Activated CD8-positive, alpha-beta memory T cell treated with anti-CD3 and anti-CD28 coated beads for 36 hours (primary cell): ENCODE measurements around the gene SLC19A1. TPM values are rescaled to one million over a fixed set of nuclear protein-coding genes. Genes with fewer than 3 reads are reported as not detected.
"Not testable (repeated sequence)": the region's sequence is repeated elsewhere in the genome, so short reads cannot be mapped to it uniquely, and the experiment has no call there.

Source experiments
- CTCF ChIA-PET: fragments of 350-600 bp; sonication (Branson Sonifier 250); formaldehyde crosslinking; loops from one replicate; lab custom pipeline; 2021; ENCODE audit warnings: antibody characterized with exemption; lab: Charles Lee
- POLR2A ChIA-PET: fragments of 350-600 bp; sonication (Branson Sonifier 250); formaldehyde crosslinking; loops from one replicate; lab custom pipeline; 2021; ENCODE audit warnings: antibody characterized with exemption; lab: Charles Lee
- total RNA-seq, 2 experiments: library from RNA; stranded (reverse); gene quantifications; one replicate each; pipeline ENCODE4 v1.2.3, GENCODE V29; 2021

Gene SLC19A1
- total RNA-seq, 2 experiments from 2014 or later = 65.6 to 66.8 TPM

DNA sequence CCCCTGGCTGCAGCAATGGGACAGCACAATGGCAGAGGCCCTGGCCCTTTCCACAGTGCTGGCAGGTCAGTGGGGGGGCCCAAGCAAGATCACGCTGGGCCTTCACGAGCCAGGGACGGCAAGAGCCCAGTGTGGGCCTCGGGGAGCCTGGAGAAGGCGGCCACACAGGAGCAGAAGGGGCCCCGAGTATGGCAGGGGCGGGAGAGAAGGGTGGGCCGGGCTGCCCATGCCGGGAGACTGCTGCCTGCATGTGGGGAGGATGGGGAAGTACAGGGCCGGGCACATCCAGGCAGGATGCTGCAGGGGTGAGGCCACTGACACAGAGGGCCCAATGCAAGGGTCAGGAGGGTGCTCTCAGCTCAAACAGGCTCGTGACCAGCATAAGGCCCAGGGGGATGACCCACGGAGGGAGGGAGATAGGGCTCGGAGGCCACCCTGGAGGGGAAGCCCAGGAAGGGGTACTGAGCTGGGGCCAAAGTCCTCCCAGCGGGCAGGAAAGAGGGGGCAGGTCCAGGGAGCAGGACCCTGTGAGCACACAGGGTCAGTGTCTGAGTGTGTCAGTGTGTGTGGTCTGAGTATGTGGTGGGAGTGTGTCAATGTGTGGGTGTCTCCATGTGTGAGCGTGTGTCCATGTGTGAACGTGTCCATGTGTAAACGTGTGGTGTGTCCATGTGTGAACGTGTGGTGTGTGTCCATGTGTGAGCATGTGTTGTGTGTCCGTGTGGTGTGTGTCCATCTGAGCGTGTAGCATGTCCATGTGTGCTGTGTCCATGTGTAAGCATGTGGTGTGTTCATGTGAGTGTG, 13.1 kb downstream of the SLC19A1 start:
- POLR2A ChIA-PET = no interaction called here
- CTCF ChIA-PET = no interaction called here

DNA sequence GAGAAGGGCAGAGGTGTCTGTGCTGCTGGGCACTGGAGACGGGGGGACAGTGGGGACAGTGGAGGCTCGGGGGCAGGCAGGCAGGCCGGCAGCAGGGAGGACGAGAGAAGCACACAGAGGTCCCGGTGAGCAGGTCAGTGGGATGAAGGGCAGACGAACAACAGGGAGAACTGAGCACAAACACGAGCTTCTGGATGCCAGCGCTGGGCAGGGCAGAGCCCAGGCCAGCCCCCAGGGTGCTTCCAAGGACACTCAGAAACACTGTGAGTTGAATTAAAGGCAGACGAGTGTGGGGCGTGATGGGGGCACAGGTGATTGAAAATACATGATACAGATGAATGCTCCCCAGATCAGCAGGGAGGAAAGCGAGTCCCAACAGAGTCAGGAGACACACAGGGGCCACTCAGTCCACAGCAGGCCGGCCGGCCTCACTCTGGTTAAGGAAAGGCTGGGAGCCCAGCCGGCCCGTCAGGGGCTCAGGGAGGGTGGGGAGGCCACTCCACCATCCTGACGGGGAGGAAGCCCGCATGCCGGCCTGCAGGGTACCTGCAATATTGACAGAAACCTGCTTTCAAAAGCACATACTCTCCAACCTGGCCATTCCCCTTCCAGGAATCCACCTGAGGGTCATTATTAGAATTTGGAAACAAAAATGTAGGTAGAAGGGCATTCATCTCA, 14.1 kb downstream of the SLC19A1 start:
- CTCF ChIA-PET = no interaction called here

DNA sequence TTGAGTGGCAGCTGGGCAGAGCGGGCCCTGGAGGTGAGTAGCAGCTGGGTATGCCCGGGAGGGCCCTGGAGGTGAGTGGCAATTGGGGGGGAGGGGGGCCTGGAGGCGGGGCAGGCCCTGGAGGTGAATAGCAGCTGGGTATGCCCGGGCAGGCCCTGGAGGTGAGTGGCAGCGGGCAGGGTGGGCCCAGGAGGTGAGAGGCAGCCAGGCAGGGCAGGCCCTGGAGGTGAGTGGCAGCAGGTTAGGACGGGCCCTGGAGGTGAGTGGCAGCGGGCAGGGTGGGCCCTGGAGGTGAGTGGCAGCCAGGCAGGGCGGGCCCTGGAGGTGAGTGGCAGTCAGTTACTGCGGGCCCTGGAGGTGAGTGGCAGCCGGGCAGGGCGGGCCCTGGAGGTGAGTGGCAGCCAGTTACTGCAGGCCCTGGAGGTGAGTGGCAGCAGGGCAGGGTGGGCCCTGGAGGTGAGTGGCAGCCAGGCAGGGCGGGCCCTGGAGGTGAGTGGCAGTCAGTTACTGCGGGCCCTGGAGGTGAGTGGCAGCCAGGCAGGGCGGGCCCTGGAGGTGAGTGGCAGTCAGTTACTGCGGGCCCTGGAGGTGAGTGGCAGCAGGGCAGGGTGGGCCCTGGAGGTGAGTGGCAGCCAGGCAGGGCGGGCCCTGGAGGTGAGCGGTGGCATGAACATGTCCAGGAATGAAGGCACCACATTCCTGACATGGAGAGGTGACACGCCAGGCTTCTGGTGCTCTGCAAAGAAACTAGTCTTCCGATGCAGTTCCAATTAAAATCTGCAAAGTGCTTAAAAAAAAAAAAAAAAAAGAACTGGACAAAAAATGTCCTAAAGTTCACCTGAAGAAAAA, 14.9 kb downstream of the SLC19A1 start:
- CTCF ChIA-PET, POLR2A ChIA-PET: not testable (repeated sequence)

More for the DNA sequence above, 14.1 kb downstream of the SLC19A1 start:
- POLR2A ChIA-PET = no interaction called here

DNA sequence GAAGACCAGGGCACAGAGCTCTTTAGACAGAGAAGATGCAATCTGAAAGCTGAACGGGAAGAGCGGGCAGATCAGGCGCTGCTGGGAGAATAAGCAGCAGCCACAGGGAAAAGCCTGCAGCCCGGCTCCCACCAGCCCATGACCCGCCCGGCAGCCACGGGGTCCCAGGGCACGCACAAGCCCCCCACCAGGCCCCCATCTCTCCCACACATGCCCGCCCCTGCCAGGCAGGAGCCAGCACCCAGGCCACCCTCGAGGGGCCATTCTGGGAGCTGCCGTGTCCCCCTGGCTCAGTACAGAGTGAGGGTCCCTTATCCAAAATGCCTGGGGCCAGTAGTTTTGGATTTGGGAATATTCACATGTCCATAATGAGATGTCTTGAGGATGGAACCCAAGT, 16.3 kb downstream of the SLC19A1 start:
- POLR2A ChIA-PET = no interaction called here
- CTCF ChIA-PET = no interaction called here

DNA sequence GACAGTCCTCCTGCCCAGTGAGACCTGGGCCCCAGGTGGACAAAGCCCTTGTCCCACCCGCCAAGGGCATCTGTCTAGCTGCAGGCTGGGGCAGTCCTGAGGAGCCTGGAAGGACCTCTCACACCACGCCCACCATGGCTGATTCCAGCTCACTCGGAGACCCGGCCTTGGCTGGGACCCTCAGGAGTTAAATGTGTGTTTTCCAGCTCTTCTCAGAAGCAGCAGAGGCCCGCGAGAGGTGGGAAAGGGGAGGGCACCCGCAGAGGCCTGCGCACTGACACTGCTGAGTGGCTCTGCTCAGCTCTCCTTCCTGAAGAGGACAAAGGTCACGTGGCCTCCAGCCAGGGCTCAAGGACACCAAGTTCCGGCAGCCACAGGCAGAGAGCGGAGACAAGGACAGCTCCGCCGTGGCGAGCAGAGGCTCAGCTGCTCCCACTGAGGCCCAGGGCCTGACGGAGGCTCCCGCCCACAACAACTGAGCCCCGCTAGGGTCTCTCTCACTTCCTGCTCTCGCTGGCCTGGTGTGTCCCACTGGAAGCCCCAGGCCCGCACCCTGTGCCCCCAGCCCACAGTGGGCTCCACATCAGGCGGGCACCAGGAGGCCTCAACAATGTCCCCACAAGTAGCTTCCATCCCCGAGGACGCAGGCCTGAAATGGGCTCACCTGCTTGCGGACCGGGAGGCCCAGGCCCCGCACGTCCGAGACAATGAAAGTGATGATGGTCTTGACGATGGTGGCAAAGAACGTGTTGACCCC, 16.9 kb downstream of the SLC19A1 start:
- ChIA-PET POLR2A (no interaction called here), CTCF (no interaction called here)

DNA sequence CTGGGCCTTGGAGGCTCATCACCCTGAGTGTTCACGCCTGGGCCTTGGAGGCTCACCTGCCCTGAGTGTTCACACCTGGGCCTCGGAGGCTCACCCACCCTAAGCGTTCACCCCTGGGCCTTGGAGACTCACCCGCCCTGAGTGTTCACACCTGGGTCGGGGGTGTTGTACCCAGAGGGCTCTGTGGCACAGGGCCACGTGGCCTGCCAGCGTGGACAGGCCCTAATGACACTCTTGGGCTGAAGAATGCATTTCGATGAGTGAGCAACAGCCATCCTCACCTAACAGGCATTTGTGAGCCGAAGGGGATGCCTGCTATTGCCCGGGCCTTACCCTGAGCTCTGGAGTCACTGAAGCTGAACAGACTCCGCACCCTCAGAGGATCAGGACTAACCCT, 17.5 kb downstream of the SLC19A1 start:
- ChIA-PET POLR2A (no interaction called here), CTCF (no interaction called here)

DNA sequence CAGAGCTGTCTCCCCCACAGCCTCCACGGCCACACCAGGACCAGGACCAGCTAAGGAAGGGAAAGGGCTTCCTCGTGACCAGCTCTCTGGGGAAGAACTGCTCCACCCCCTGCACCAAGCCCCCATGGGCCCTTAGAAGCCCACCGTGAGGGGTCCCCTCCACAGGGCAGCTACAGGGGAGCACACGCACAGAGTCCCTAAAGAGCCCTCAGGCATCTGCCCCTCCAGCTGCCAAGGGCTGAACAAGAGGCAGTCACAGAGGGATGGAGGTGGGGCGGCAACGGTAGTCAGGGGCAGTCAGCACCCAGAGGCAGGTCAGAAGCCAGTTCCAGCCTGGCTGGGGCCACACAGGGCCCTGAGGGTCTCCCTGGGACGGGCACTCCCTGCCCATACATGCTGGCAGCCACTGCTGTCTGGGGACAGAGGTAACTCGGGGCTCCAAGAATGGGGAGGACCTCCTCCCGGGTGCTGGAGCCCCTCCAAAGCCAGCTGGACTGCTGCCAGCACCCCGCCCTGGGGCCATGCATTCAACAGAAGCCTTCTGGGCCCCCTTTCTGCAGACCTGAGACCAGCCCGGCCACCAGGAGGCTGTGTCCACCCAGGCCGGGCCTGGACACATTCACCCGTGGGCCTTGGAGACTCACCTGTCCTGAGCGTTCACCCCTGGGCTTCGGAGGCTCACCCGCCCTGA, 18.7 kb downstream of the SLC19A1 start:
- ChIA-PET POLR2A (no interaction called here), CTCF (no interaction called here)

DNA sequence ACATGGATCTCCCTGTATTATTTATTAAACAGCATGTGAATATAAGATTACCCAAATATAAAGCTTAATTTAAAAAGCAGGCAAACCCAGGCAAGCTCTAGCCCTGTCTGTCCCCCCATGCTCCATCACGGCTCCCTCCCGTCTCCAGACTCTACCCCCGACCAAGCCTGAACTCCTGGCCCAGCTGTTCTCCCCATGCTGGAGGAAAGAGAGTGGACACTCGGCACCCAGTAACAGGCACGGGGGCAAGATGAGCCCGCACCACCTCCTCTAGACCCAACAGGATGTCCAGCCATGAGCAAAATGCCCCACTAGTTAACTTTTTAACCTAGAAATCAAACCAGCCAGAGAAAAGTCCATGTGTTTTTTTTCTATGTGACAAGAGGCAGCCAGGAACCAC, 19.3 kb downstream of the SLC19A1 start:
- ChIA-PET POLR2A (no interaction called here), CTCF (no interaction called here)

DNA sequence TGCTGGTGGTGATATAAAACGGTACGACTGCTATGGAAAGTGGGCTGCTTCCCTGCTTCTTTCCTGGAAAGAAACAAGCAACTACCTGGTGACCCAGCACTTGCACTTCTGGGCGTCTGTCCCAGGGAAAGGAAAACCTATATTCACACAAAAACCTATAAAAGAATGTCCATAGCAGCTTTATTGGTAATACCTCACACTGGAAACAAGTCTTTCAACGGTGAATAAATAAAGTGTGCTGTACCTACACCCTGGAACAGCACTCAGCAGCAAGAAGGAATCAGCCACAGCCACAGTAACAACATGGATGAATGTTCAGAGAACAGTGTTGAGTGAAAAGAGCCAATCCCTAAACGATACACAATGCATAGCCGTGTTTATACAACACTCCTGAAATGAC, 19.9 kb downstream of the SLC19A1 start:
- POLR2A ChIA-PET = no interaction called here
- CTCF ChIA-PET = no interaction called here

DNA sequence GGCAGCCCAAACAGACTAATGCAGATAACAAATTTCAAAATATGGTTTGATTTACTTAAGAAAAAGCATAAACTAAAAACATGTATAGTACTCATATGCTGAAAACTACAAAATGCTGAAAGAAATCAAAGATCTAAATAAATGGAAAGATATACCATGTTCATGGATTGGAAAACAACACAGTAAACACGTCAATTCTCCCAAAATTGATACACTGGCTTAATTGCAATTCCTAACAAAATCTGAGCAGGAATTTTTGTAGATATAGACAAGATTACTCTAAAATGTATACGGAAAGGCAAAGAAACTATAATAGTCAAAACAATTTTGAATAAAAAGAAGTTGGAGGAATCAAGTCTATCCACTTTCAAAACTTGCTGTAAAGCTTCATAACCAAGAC, 21.0 kb downstream of the SLC19A1 start:
- POLR2A ChIA-PET = no interaction called here
- CTCF ChIA-PET = no interaction called here

DNA sequence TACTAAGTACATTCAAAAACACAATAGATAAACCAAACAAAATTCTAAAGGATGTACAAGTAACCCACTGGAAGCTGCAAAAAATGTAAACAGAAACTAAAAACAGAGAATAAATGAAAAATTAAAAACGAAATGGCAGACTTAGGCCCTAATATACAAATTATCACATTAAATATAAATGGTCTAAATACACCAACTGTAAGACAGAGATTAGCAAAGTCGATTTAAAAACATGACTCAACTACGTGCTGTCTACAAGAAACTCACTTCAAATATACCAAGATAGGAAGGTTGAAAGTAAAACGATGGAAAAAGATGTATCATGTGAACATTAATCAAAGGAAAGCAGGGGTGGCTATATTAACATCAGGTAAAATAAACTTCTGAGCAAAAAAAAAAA, 23.1 kb downstream of the SLC19A1 start:
- CTCF ChIA-PET = no interaction called here

DNA sequence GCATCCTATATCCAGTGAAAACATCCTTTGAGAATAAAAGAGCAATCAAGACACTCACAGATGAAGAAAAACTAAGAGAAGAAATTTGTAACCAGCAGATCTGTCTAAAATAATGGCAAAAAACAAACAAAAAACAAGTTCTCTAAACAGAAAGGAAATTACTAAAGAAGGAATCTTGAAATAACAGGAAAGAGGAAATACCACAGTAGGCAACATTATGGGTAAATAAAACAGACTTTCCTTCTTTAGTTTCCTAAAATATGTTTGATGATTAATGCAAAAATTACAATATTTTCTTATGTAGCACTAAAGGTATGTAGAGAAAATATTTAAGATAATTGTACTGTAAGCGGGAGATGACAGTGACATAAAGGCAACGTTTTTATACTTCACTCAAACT, 23.5 kb downstream of the SLC19A1 start:
- POLR2A ChIA-PET = interaction anchor here (0.6 kb wide), 1 partner anchor 591 kb away, joined by 3 read pairs; no protein-coding TSS in a partner anchor

More for the DNA sequence above, 23.1 kb downstream of the SLC19A1 start:
- POLR2A ChIA-PET = interaction anchor here (0.6 kb wide), 1 partner anchor 591 kb away, joined by 3 read pairs; no protein-coding TSS in a partner anchor

DNA sequence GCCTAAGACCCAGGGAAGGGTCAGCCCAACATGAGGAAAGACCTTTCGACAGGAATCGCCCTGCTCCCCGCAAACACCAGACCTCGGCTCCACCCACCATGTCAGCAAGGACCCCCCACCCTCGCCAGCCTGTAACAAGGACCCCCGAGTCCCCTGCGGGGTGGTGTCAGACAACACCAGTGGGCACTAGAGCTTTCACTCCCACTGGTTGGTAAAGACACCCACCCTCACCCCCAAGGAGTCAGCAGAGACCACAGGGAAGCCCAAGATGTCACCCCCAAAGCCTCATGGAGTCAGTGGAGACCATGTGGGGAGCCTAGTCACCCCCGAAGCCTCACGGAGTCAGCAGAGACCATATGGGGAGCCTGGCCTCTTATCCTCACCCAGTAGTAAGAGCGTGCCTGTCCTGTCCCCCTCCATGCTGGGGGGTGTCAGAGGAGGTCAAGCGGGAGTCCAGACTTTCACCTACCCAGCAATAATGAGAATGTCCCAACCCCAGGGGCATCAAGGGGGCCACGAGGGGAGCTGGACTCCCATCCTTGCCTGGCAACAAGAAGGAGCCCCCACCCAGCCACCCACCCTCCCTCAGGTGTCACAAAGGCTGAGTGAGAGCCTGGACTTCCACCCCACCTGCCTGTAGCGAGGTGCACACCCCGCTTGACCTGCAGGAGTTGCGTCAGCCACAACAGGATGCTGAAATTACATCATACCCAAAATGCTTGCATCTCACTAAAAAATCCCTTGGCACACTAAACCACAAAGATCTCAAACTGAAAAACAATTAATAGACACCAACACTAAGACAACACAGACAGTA, 24.8 kb downstream of the SLC19A1 start:
- POLR2A ChIA-PET = interaction anchor here (1.1 kb wide), 1 partner anchor 34 kb away, joined by 4 read pairs; no protein-coding TSS in a partner anchor
- CTCF ChIA-PET = interaction anchor here (1.3 kb wide), 1 partner anchor 39 kb away, joined by 3 read pairs; no protein-coding TSS in a partner anchor

More for the DNA sequence above, 23.5 kb downstream of the SLC19A1 start:
- CTCF ChIA-PET = no interaction called here

DNA sequence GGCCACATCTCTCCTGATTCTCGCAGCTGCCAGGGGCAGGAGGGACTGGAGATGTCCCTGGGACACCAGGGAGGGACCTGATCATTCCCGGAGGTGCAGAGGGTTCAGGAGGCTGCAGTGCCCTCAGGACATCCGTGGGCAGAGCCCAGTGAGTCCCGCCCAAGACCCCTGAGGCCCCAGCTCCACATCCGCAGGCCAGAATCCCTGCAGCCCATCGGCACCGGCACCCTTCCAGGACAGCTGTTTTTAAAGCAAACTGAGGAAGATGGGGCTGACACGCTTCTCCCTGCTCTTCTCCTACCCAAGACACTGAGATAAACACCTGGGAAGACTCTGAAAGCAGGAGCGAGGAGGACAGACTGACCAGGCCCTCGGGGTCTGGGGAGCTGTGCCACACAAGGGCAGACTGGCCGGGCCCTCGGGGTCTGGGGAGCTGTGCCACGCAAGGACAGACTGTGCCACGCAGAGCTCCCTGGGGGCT, 25.5 kb downstream of the SLC19A1 start:
- ChIA-PET POLR2A (interaction anchor here (0.6 to 1.1 kb wide), 2 partner anchors 33 to 1797 kb away, joined by 4 to 5 read pairs; no protein-coding TSS in a partner anchor), CTCF (interaction anchor here (1.3 kb wide), 1 partner anchor 39 kb away, joined by 3 read pairs; no protein-coding TSS in a partner anchor)

DNA sequence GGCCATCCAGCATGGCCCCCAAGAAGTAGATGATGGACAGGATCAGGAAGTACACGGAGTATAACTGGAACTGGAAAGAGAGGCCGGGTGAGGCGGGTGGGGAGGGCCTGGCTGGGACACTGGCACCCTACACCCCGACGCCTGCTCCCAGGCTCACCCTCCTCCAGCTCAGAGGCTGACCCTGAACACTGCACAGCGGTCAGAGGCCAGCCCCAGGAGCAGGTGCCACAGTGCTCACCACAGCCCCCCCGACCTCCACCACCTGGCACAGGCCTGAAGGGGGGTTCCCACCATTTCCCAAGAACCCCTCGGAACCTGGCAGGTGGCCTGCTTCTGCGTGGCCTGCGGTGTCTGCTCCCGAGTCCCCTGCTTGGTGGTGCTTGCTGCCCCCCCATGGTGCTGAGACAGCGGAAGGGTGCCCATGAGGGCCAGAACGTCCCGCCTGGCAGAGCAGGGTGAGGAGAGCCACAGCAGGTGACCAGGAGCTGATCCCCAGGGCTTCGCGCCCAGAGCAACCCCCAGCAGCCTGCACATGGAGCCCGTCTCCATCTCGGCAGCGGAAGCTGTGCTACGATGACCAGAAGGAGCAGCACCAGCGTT, 26.1 kb downstream of the SLC19A1 start:
- POLR2A ChIA-PET = interaction anchor here (0.6 to 1.1 kb wide), 2 partner anchors 33 to 1796 kb away, joined by 4 to 5 read pairs; no protein-coding TSS in a partner anchor

DNA sequence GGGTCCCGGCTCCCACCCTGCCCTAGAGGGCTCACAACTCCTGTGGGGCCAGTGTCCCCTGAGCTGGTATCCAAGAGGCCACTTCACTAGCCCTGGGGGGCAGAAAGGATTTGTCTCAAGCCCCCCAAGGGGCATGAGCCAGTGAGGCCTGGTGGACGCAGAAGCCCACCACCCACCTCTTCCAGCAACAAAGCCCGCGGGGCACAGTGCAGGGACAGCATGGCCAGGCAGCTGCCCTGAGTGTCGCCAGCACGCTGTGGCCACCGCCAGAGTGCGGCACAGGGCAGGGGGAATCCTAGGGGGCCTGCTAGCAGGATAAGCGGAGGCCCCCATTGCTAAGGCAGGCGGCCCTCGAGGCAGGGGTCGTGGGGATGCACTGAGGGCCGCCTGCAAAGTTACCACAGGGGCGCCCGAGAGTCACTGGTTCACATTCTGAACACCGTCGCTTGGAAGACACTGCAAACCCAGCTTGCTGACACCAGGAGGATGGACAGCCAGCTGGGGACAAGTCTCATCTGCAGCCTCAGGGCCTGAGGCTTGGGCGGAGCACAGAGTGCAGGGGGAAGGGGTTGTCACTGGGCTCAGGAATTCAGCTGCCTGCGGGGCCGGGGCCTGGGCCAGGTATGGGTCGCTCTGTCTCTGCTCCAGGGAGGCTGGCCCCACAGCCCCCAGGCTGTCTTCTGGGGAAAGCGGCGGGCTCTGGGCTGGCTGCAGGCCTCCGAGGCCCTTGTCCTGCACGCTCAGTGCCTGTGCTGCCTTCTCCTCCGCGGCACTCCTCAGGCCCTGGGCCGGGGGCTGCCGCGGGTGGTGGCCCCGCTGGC, 26.8 kb downstream of the SLC19A1 start:
- POLR2A ChIA-PET = no interaction called here
- CTCF ChIA-PET = no interaction called here

More for the DNA sequence above, 26.1 kb downstream of the SLC19A1 start:
- CTCF ChIA-PET = interaction anchor here (1.3 kb wide), 1 partner anchor 38 kb away, joined by 3 read pairs; no protein-coding TSS in a partner anchor
